GM13976 (cell line): ENCODE results near the gene CLASP2.
"Not testable (repeated sequence)": the region's sequence is repeated elsewhere in the genome, so short reads cannot be mapped to it uniquely, and the experiment has no call there.

ENCODE experiments used
- DNase-seq: peaks from one replicate; pipeline ENCODE4 v3.0.0; 2012; ENCODE audit warnings: low spot score
- in situ Hi-C: fragments of 300-500 bp; cut with MboI; formaldehyde crosslinking; loops from one replicate; pipeline ENCODE4 v1.12.0; 2022; ENCODE audit warnings: low sequenced_read_pairs, mixed read lengths, inconsistent platforms; ENCODE audit not compliant: unreplicated experiment
- TF ChIP-seq, protein P1 (sequence below): IDR thresholded peaks from 2 replicates; pipeline ENCODE4 v1.5.1; 2012; ENCODE audit warnings: borderline replicate concordance, mild to moderate bottlenecking; ENCODE audit not compliant: insufficient read depth; ENCODE audit errors: extremely low read depth, missing control alignments, control extremely low read depth

CLASP2 gene

DNA sequence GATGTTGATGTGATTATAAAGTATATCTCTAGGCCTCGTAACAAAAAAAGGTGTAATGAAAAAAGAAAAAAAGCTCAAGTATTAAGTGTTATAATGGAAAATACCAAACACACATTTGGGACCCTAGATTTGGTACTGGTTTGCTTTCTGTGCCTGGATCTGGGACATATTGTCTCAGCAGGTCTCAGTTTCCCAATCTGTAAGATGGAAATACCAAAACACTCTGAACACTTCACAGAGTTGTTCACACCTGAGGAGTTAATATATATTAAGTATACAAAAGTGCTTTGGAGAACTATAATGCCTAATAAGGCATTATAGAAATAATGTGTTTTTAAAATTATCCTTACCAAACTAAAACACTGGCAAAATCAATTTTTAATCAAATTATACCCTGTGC lies 60.0 kb downstream of the CLASP2 start:
- in situ Hi-C loops, result no loop called here

DNA sequence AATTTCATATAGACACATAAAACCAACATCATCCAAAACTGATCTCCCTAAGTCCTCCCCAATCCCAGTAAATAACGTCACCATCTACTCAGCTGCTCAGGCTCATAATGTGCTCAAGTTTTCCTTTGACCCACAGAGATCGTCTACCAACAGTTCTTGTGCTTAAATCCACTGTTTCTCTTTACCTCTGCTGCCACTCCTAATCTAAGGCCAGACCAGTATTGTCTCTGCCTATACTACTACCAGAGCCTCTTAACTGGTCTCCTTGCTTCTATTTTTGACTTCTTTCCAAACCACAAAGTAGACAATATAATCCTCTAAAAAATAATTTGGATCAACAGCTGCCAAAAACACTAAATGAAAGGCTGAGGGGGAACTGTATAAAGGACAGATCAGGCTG lies 65.3 kb downstream of the CLASP2 start:
- in situ Hi-C loops, result no loop called here
- TF ChIP-seq, protein P1, sequence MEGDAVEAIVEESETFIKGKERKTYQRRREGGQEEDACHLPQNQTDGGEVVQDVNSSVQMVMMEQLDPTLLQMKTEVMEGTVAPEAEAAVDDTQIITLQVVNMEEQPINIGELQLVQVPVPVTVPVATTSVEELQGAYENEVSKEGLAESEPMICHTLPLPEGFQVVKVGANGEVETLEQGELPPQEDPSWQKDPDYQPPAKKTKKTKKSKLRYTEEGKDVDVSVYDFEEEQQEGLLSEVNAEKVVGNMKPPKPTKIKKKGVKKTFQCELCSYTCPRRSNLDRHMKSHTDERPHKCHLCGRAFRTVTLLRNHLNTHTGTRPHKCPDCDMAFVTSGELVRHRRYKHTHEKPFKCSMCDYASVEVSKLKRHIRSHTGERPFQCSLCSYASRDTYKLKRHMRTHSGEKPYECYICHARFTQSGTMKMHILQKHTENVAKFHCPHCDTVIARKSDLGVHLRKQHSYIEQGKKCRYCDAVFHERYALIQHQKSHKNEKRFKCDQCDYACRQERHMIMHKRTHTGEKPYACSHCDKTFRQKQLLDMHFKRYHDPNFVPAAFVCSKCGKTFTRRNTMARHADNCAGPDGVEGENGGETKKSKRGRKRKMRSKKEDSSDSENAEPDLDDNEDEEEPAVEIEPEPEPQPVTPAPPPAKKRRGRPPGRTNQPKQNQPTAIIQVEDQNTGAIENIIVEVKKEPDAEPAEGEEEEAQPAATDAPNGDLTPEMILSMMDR, result no peak

More for the DNA sequence above, 60.0 kb downstream of the CLASP2 start:
- DNase-seq, result no peak
- TF ChIP-seq, protein P1, result no peak

DNA sequence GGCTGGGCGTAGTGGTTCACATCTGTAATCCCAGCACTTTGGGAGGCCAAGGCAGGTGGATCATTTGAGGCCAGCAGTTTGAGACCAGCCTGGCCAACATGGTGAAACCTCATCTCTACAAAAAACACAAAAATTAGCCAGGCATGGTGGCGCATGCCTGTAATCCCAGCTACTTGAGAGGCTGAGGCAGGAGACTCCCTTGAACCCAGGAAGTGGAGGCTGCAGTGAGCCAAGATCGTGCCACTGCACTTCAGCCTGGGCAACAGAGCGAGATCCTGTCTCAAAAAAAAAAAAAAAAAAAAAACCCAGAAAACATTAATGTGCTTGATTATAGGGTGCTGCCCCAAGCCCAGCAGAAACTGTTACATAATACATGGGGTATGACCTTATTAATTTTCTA lies 67.0 kb downstream of the CLASP2 start:
- in situ Hi-C loops, DNase-seq: not testable (repeated sequence)

More for the DNA sequence above, 65.3 kb downstream of the CLASP2 start:
- DNase-seq, result no peak

DNA sequence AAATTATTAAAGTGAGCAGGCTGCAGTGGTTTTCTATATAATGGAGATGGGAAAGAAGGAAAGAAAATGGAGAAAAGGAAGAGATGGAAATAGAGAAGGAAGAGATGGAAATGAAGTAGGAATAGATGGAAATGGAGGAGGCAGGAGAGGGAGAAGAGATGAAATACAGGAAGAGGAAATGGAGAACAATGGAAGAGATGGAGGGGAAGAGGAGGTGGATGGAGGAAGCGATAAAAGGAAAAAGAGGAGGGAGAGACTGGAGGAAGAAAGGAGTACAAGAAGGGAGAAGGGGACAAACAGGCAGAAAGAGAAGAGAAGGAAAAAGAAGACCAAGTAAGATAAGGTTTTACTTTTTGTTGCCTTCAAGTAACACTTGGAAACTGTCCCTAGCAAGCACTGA lies 67.6 kb downstream of the CLASP2 start:
- DNase-seq, result no peak
- TF ChIP-seq, protein P1, result no peak
- in situ Hi-C loops, result no loop called here

DNA sequence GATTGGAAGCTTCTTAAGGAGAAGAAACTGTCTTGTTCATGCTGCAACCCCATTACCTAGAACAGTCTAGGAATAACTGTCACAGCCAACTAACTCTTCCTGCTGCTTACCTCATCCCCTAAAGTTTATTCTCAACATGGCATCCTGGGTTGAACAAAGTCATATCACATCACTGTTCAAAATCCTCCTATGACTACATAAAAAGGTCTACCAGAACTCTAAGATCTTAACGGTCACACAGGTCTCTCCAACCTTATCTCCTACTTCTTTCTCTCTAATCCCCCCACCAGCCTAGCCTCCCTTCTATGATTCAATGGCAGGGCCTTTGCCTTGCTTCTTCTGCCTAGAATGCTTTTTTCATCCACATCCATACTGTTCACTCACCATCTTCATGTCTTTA lies 69.3 kb downstream of the CLASP2 start:
- in situ Hi-C loops, result no loop called here
- DNase-seq, result no peak
- TF ChIP-seq, protein P1, result no peak

DNA sequence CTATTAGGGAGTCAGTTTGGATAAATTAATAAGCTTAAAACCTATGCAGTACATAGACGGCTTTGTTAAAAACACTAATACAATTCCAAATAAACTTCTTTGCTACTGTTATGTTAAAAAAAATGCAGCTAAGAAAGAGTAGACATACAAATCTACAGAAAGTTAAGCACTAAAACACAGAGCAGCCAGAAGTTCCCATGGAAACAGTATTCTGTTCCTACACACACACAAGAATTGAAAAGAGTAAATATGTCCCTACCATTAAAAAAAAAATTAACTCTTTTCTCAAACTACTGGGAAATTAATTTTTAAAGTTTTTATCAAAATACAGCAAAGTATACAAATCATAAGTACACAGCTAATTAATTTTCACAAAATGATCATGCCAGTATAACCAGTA lies 71.6 kb downstream of the CLASP2 start:
- TF ChIP-seq, protein P1, result no peak
- no peak for DNase-seq
- in situ Hi-C loops, result no loop called here

DNA sequence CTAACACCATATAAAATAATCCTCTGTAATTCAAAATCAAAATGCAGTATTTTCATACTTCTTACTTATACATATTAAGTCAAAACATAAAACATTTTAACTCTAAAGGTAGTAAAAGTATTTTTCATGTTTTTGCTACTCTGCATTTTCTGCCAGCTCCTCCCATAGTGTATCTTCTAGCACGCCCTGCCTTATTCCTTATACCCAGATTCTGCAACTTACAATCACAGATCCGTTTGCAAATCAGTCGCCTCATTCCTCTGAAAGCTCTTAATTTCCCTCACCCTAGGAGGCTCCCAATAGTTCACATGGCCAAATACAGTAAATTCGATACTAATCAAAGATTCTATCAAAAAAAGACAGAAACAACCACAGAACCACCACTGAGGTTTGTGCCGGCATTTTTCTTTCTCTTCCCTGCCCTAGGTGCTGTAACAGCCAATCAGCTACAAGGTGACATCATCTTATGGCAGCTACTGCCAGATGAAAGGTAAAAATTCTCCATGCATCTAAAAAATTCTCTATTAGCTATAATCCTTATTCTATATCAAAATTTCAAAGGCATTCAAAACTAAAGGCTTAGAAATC lies 72.9 kb downstream of the CLASP2 start:
- TF ChIP-seq, protein P1, result no peak
- in situ Hi-C loops, result no loop called here
- DNase-seq, result no peak
